ENCODE data around the gene VGLL4. TPM values are rescaled to one million over a fixed set of nuclear protein-coding genes. Genes with fewer than 3 reads are reported as not detected.

The VGLL4 gene
- total RNA-seq, 1 donor from 2014 or later, result 146 TPM

DNA sequence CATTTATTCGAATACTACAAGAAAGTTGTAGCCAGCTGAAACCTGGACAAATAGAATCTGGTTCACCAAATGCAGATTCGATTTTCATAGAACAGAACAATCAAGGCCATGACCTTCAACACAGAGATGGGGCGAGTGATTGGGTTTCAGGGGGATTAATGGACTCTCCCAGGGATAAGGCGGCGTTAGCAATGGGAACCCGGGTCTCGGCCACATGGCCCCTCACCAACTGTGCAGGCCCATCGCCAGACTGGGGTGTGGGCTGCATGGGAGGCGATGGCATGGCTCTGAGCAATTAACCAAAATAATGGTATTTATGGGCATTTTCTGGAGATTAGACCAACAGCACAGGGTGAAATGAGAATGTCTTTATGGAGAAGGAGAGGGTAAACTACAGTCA lies 34.2 kb downstream of the VGLL4 start:
- no peaks in the 10 kb centered on the region for H3K36me3 ChIP-seq
- no peak overlapping the region for H3K4me3 ChIP-seq
- H3K9me3 ChIP-seq, result no peaks in the 10 kb centered on the region
- no peaks in the 10 kb centered on the region for H3K27me3 ChIP-seq
- no peak for DNase-seq (ENCODE audit: low spot score in 2 of 2)
- no peak for TF ChIP-seq CTCF (IDR thresholded peaks at IDR 0.05)
- peaks cover 9 to 21% of the 10 kb centered on the region in 2 donors for H3K4me1 ChIP-seq
- intact Hi-C loops (cut with DNase I), result loop anchor here (2.0 kb wide), 1 partner anchor 17 kb away; no protein-coding TSS in a partner anchor
- no peak overlapping the region for H3K27ac ChIP-seq

DNA sequence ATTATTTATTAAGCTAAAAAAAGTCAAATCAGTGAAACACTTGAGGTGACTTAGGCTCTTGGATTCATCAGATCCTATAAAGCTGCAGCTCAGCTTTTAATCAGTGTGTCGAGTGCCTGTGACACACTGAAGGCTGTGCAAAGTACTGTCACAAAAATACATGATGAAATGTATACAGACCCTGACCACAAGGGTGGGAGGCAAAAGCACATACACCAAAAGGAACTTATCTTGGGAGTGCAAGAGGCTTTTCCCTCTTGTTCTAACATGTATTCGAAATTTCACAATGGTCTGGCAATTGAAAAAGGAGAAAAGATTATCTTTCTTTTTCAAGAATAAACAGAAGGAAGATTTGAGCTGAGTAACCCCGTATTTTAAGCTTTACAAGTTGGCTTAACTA lies 35.9 kb downstream of the VGLL4 start:
- intact Hi-C loops (cut with DNase I), result loop anchor here (2.0 kb wide), 1 partner anchor 19 kb away; no protein-coding TSS in a partner anchor
- no peaks in the 10 kb centered on the region for H3K36me3 ChIP-seq
- no peaks in the 10 kb centered on the region for H3K9me3 ChIP-seq
- no peak for DNase-seq (ENCODE audit: low spot score in 2 of 2)
- no peak overlapping the region for H3K4me3 ChIP-seq
- peaks cover 12 to 35% of the 10 kb centered on the region in 2 donors for H3K4me1 ChIP-seq
- no peak for TF ChIP-seq CTCF (IDR thresholded peaks at IDR 0.05)
- no peaks in the 10 kb centered on the region for H3K27me3 ChIP-seq
- H3K27ac ChIP-seq, result peak overlapping the region in 1 of 2 donors; percentile 31

DNA sequence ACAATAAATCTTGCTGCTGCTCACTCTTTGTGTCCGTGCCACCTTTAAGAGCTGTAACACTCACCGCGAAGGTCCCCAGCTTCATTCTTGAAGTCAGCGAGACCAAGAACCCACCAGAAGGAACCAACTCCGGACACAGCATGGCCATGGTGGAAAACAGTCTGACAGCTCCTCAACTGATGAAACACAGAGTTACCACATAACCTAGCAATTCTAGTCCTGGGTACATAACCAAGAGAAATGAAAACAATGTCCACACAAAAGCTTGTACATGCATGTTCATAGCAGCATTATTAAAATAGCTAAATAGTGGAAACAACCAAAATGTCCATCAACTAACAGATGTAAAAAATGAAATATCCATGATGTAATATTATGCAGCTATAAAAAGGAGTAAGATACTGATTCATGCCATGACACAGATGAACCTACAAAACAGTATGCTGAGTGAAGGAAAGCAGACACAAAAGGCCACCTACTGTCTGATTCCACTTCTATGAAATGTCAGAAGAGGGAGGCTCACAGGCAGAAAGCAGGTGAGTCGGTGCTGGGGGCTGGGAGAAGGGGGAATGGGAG lies 36.8 kb downstream of the VGLL4 start:
- Histone ChIP-seq H3K27ac (peak overlapping the region in 1 of 2 donors; percentile 91), H3K4me3 (no peak overlapping the region), H3K36me3 (no peaks in the 10 kb centered on the region), H3K27me3 (no peaks in the 10 kb centered on the region), H3K4me1 (peaks cover 9 to 38% of the 10 kb centered on the region in 2 donors), H3K9me3 (no peaks in the 10 kb centered on the region)
- no peak for DNase-seq (ENCODE audit: low spot score in 2 of 2)
- intact Hi-C loops (cut with DNase I), result no loop called here
- TF ChIP-seq CTCF (IDR thresholded peaks at IDR 0.05), result no peak

DNA sequence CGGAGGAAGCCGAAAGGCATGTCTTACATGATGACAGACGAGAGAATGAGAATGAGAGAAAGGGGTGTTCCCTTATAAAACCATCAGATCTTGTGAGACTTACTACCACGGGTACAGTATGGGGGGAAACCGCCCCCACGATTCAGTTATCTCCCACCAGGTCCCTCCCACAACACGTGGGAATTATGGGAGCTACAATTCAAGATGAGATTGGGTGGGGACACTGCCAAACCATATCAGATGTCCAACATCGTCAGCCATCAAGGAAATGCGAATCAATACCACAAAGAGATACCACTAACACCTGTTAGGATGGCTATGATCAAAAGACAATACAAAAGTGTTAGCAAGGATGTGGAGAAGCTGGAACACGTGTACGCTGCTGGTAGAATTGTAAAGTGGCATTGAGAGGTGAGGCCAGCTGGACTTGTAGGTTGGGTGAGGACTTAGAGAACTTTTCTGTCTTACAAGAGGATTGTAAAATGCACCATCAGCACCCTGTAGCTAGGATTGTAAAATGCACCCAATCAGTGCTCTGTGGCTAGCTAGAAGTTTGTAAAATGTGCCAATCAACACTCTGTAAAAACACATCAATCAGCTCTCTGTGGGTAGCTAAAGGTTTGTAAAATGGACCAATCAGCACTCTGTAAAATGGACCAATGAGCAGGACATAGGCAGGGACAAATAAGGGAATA lies 37.5 kb downstream of the VGLL4 start:
- intact Hi-C loops (cut with DNase I), result no loop called here
- Histone ChIP-seq H3K4me1 (peaks cover 5 to 44% of the 10 kb centered on the region in 2 donors), H3K36me3 (no peaks in the 10 kb centered on the region), H3K4me3 (no peak overlapping the region), H3K9me3 (no peaks in the 10 kb centered on the region), H3K27me3 (no peaks in the 10 kb centered on the region), H3K27ac (peak overlapping the region; percentile 68 to 91)
- DNase-seq (ENCODE audit: low spot score in 2 of 2), result no peak
- TF ChIP-seq CTCF (IDR thresholded peaks at IDR 0.05), result no peak

DNA sequence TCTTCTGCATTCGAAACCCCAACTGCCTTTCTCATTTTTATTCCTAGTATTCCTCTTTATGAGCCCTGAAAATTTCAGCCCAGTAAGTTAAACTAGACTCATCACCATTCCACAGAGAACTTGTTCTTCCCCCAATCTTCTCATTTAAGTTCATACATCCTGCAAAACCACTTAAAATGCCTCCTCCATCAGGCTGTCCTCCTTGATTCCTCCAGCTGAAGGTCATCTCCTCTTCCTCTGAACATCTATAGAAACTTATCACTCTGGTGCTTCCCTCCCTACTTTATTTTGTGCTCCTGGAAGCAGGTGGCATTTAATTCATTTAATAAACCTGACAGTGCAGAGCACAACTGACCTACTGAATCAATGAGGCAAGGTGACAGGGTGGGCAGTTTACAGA lies 38.3 kb downstream of the VGLL4 start:
- intact Hi-C loops (cut with DNase I), result no loop called here
- H3K27ac ChIP-seq, result peak overlapping the region; percentile 68 to 91
- TF ChIP-seq CTCF (IDR thresholded peaks at IDR 0.05), result no peak
- no peaks in the 10 kb centered on the region for H3K36me3 ChIP-seq
- no peaks in the 10 kb centered on the region for H3K9me3 ChIP-seq
- peaks cover 9 to 48% of the 10 kb centered on the region in 2 donors for H3K4me1 ChIP-seq
- no peaks in the 10 kb centered on the region for H3K27me3 ChIP-seq
- no peak for DNase-seq (ENCODE audit: low spot score in 2 of 2)
- H3K4me3 ChIP-seq, result no peak overlapping the region

Data from ascending aorta (tissue), 2 donors.